IPS-20b (cell line): ENCODE results near the gene SLC5A10.

Experiments used
- H3K27ac ChIP-seq: one replicate; pipeline ENCODE4 v1.5.1; 2013; ENCODE audit warnings: low read length
- H3K27me3 ChIP-seq: 2 replicates; pipeline ENCODE4 v1.6.1; 2013; ENCODE audit warnings: mild to moderate bottlenecking, low read length, inconsistent platforms; ENCODE audit not compliant: insufficient read depth
- H3K36me3 ChIP-seq: 2 replicates; pipeline ENCODE4 v1.6.1; 2013; ENCODE audit warnings: low read depth, mild to moderate bottlenecking, inconsistent platforms, low read length, moderate library complexity; ENCODE audit not compliant: insufficient read depth
- H3K4me1 ChIP-seq: 2 replicates; pipeline ENCODE4 v1.6.1; 2013; ENCODE audit warnings: mild to moderate bottlenecking, control low read depth, inconsistent platforms, low read length, moderate library complexity; ENCODE audit not compliant: insufficient read depth
- H3K4me3 ChIP-seq: 2 replicates; pipeline ENCODE4 v1.5.1; 2013; ENCODE audit warnings: mild to moderate bottlenecking, low read length, inconsistent platforms
- H3K9ac ChIP-seq: 2 replicates; pipeline ENCODE4 v1.6.1; 2013; ENCODE audit warnings: low read depth, mild to moderate bottlenecking, inconsistent platforms, low read length, moderate library complexity
- H3K9me3 ChIP-seq: 2 replicates; pipeline ENCODE4 v1.6.1; 2013; ENCODE audit warnings: mild to moderate bottlenecking, low read depth, low read length, inconsistent platforms; ENCODE audit not compliant: insufficient read depth

SLC5A10 gene

GRCh38 chr17:19001907-19002590, 50.1 kb downstream of the SLC5A10 start:
- peak overlapping the region; percentile 85; the same call in 1 of the 2 replicates for H3K4me3 ChIP-seq
- H3K36me3 ChIP-seq, result peaks cover 45% of the 10 kb centered on the region
- no peaks in the 10 kb centered on the region; the same call in 1 of the 2 replicates for H3K9me3 ChIP-seq
- H3K9ac ChIP-seq, result no peak overlapping the region
- peaks cover 10% of the 10 kb centered on the region; the same call in 1 of the 2 replicates for H3K4me1 ChIP-seq
- H3K27me3 ChIP-seq, result no peaks in the 10 kb centered on the region; the same call in 1 of the 2 replicates
- H3K27ac ChIP-seq, result no peak overlapping the region

DNA sequence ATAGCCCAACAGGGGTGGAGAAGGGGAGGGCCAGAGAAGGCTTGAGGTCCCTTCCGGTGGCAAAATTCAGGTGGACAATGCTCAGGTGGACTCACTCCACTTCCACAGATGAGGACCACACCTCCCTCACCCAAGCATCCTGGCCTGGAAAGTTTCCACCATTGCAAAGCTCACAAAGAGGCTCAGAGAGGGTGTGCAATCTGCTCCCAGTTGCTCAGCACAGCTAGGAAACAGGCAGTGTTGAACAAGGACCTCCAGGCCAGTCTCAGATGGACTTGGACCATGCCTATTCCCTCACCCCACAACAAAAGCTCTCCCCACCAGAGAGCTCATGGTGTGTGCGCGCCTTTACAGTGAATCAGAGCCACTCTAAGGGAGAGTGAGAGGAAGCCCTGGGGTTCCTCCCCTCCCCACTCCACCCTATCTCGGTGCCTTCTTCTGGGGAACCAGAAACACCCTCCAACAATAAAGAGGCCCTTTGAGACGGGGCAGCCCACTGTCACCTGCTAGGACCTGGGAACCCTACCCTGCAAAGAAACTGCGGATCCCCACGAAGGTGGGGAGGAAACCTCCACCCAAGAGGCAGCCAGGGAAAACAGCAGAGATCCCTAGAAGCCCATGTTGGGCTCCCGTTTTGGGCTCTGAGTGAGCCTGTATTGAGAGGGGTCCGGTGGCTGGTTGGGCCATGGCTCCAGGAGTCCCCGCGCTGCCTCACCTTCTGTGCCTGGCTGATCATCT, 51.0 kb downstream of the SLC5A10 start:
- peaks cover 10% of the 10 kb centered on the region; the same call in 1 of the 2 replicates for H3K4me1 ChIP-seq

DNA sequence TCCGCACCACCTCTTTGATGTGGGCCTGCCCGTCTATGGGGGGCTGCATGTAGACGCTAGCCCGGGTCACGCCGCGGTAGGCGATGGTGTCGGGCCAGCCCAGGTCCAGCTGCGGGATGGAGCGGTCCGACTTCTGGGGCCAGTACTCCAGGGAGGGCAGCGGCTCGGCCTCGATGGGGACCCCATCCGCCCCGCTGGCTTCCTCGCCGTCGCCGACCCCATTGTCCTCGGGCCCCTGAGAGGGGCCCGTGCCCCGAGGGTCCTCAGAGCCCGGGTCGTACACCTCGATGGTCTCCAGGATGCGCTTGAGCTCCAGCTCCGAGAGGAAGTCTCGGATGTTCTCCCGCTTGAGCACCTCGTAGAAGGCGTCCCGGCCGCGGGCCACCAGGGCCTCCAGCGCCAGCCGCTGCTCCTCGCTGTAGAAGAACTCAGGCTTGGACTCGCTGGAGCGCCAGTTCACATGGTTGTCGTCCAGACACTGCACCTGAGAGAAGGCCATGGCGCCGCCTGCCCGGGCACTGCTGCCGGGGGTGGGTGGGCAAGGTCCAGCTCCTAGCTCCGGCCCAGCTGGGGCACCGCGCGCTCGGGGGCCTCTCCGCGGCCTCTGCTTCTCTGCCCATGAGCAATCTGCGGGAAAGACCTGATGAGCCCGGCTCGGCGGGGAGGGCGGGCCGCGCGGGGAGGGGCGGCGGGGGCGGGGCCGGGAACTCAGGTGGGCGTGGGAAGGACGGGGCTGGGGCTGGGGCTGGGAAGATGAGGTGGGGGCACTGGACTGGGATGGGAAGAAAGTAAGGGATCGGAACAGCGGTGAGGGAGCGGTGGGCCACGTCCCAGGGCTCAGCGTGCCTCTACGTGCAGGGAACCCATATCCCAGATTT, 51.8 kb downstream of the SLC5A10 start:
- peak overlapping the region; percentile 85 for H3K4me3 ChIP-seq
- H3K27ac ChIP-seq, result no peak overlapping the region
- H3K36me3 ChIP-seq, result peaks cover 33% of the 10 kb centered on the region
- peaks cover 10% of the 10 kb centered on the region; the same call in 1 of the 2 replicates for H3K4me1 ChIP-seq
- peak overlapping the region; percentile 79 for H3K9ac ChIP-seq
- H3K27me3 ChIP-seq, result no peaks in the 10 kb centered on the region; the same call in 1 of the 2 replicates
- H3K9me3 ChIP-seq, result no peaks in the 10 kb centered on the region; the same call in 1 of the 2 replicates

More for the DNA sequence above, 51.0 kb downstream of the SLC5A10 start:
- H3K9me3 ChIP-seq, result no peaks in the 10 kb centered on the region; the same call in 1 of the 2 replicates
- H3K27me3 ChIP-seq, result no peaks in the 10 kb centered on the region; the same call in 1 of the 2 replicates
- no peak overlapping the region for H3K27ac ChIP-seq
- peak overlapping the region; percentile 85 for H3K4me3 ChIP-seq
- H3K9ac ChIP-seq, result peak overlapping the region; percentile 77; the same call in 1 of the 2 replicates
- H3K36me3 ChIP-seq, result peaks cover 36% of the 10 kb centered on the region

GRCh38 chr17:19004421-19005136, 52.6 kb downstream of the SLC5A10 start, which contains the start of gene FAM83G:
Gene FAM83G, minus strand, starts transcription at chr17:19004764. Its CDS starts 723 bp downstream, at chr17:19004041.
- peak within 1 kb of the TSS; percentile 85 for H3K4me3 ChIP-seq
- no peaks in the 10 kb centered on the region; the same call in 1 of the 2 replicates for H3K9me3 ChIP-seq
- H3K9ac ChIP-seq, result peak within 1 kb of the TSS; percentile 83
- H3K36me3 ChIP-seq, result peaks cover 30% of the 10 kb centered on the region
- no peaks in the 10 kb centered on the region; the same call in 1 of the 2 replicates for H3K27me3 ChIP-seq
- peak within 1 kb of the TSS; percentile 5 for H3K27ac ChIP-seq
- peaks cover 10% of the 10 kb centered on the region; the same call in 1 of the 2 replicates for H3K4me1 ChIP-seq

DNA sequence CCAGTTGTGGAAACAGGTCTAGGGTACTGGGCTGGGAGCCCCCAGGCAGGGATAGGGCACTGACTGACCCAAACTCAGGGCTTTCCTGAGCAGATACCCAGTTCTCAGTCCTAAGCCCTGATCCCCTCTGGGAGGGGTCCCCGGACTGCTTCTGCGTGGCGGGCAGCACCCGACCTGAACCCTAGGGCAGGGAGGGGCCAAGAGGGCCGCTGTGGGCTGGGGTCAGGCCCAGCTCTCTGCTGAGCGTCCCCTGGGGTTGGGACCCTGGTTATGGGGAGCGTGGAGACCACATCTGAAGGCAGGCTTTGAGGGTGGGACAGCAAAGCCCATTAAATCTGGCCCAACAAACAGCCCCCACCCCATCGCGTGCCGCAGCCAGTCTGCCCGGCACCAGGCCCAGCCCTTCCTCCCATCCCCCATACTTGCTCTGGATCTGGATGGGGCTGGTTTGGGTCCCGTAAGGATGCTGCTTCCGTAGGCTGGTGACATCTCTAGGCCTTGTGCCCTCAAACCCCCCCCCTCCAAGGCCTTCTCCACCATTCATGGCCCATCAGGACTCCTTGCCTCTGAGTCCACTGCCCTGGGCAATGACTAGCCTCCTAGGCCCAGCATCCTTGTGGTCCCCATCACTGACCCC, 53.3 kb downstream of the SLC5A10 start:
- Histone ChIP-seq H3K27me3 (no peaks in the 10 kb centered on the region; the same call in 1 of the 2 replicates), H3K9me3 (no peaks in the 10 kb centered on the region; the same call in 1 of the 2 replicates), H3K4me3 (peak overlapping the region; percentile 85), H3K36me3 (peaks cover 25% of the 10 kb centered on the region), H3K27ac (peak overlapping the region; percentile 5), H3K4me1 (peaks cover 10% of the 10 kb centered on the region; the same call in 1 of the 2 replicates), H3K9ac (peak overlapping the region; percentile 83; the same call in 1 of the 2 replicates)

DNA sequence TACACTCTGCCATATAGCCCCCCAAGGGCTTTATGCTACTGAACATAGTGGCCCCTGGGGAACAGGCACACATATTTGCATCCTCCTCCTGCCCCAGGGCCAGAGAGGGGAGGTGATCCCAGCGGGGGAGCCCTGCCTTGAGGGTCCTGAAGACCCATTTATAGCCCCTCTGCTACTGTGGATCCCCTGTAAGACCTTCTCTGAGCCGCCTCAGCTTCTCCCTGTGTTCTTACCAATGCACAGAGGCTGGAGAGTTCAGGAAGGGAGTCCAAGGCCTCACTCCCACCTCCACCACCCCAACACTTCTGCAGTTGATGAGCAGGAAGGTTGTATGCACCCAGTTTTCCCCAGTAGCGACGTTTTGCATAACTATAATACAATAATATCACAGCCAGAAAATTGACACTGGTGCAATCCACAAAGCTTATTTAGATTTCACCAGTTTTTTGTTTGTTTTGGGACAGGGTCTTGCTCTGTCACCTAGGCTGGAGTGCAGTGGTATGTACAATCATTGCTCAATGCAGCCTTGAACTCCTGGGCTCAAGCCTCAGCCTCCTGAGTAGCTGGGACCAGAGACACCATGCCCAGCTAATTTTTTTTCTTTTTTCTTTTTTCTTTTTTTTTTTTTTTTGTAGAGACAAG, 53.9 kb downstream of the SLC5A10 start:
- H3K36me3 ChIP-seq, result peaks cover 19% of the 10 kb centered on the region
- H3K4me3 ChIP-seq, result no peak overlapping the region
- no peaks in the 10 kb centered on the region; the same call in 1 of the 2 replicates for H3K9me3 ChIP-seq
- no peaks in the 10 kb centered on the region; the same call in 1 of the 2 replicates for H3K27me3 ChIP-seq
- H3K9ac ChIP-seq, result no peak overlapping the region
- peaks cover 10% of the 10 kb centered on the region; the same call in 1 of the 2 replicates for H3K4me1 ChIP-seq
- no peak overlapping the region for H3K27ac ChIP-seq

GRCh38 chr17:19006698-19007097, 54.7 kb downstream of the SLC5A10 start:
- Histone ChIP-seq H3K4me1 (peaks cover 8% of the 10 kb centered on the region; the same call in 1 of the 2 replicates), H3K9me3 (no peaks in the 10 kb centered on the region; the same call in 1 of the 2 replicates), H3K9ac (no peak overlapping the region), H3K4me3 (no peak overlapping the region), H3K27me3 (no peaks in the 10 kb centered on the region; the same call in 1 of the 2 replicates), H3K27ac (no peak overlapping the region), H3K36me3 (peaks cover 12% of the 10 kb centered on the region)

DNA sequence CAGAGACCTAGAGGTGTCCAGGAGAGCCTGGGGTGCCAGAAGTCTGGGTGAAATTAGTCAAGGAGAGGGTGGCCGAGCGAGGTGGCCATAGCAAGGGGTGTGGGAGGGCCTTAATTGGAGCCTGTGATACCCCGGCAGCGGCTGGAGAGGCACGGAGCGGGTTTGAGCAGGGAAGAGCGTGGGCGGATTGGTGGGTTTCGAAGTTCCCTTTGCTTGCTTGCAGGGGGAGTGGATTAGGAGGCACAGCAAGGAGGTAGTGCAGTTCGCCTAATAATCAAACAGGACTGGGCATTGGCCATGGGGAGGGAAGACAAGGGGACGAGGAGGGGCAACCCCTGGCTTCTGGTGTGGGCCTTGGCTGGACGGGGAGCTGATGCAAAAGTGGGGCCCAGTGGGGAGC, 58.0 kb downstream of the SLC5A10 start:
- Histone ChIP-seq H3K27me3 (no peaks in the 10 kb centered on the region; the same call in 1 of the 2 replicates), H3K4me1 (no peaks in the 10 kb centered on the region), H3K9me3 (no peaks in the 10 kb centered on the region; the same call in 1 of the 2 replicates), H3K4me3 (no peak overlapping the region), H3K9ac (no peak overlapping the region), H3K27ac (no peak overlapping the region), H3K36me3 (no peaks in the 10 kb centered on the region)

- Histone ChIP-seq H3K9ac (no peak overlapping the region), H3K36me3 (no peaks in the 10 kb centered on the region), H3K4me3 (no peak overlapping the region), H3K27me3 (no peaks in the 10 kb centered on the region), H3K9me3 (no peaks in the 10 kb centered on the region; the same call in 1 of the 2 replicates), H3K27ac (no peak overlapping the region), H3K4me1 (no peaks in the 10 kb centered on the region)
Observed at GRCh38 chr17:19010729-19011505, 59.0 kb downstream of the SLC5A10 start.
